ENCODE measurements around the gene ADAMTS12. TPM values are rescaled to one million over a fixed set of nuclear protein-coding genes. Genes with fewer than 3 reads are reported as not detected.
"Not testable (repeated sequence)": the region's sequence is repeated elsewhere in the genome, so short reads cannot be mapped to it uniquely, and the experiment has no call there.

The ADAMTS12 gene
- total RNA-seq, 6 experiments from 2014 or later: 42.2 to 49.7 (median 47.2) TPM

DNA sequence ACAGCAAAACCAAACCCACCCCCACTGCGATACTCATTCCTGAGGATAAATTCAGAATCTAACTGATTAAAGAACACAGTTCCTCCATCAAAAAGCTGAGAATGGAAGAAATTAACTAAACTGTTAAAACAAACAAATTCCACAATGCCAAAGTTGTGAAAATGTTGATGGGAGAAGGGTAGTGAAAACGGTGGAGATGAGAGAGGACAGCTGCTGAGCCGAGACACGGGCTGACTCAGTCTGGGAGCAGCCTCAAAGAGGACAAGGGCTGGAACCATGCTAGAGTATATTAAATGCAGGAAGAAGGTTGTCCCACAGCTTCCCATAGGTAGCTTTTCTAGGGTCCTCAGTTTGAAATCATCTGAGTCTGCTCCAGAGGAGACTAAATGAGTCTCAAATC lies 14.3 kb downstream of the ADAMTS12 start:
- no peaks in the 10 kb centered on the region for H3K27me3 Mint-ChIP-seq (ENCODE audit: insufficient read depth)
- H3K4me3 Mint-ChIP-seq: peak overlapping the region; percentile 63; the same call in 1 of the 2 replicates
- peaks cover 6% of the 10 kb centered on the region; the same call in 1 of the 2 replicates for H3K9me3 Mint-ChIP-seq
- peak overlapping the region; percentile 56; the same call in 1 of the 2 replicates for H3K27ac Mint-ChIP-seq
- peaks cover 24% of the 10 kb centered on the region for H3K4me1 Mint-ChIP-seq (ENCODE audit: low read depth)
- H3K36me3 Mint-ChIP-seq (ENCODE audit: low read depth): peaks cover 60% of the 10 kb centered on the region
- DNase-seq: no peak
- TF ChIP-seq, protein P1, sequence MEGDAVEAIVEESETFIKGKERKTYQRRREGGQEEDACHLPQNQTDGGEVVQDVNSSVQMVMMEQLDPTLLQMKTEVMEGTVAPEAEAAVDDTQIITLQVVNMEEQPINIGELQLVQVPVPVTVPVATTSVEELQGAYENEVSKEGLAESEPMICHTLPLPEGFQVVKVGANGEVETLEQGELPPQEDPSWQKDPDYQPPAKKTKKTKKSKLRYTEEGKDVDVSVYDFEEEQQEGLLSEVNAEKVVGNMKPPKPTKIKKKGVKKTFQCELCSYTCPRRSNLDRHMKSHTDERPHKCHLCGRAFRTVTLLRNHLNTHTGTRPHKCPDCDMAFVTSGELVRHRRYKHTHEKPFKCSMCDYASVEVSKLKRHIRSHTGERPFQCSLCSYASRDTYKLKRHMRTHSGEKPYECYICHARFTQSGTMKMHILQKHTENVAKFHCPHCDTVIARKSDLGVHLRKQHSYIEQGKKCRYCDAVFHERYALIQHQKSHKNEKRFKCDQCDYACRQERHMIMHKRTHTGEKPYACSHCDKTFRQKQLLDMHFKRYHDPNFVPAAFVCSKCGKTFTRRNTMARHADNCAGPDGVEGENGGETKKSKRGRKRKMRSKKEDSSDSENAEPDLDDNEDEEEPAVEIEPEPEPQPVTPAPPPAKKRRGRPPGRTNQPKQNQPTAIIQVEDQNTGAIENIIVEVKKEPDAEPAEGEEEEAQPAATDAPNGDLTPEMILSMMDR (IDR thresholded peaks at IDR 0.05): no peak

DNA sequence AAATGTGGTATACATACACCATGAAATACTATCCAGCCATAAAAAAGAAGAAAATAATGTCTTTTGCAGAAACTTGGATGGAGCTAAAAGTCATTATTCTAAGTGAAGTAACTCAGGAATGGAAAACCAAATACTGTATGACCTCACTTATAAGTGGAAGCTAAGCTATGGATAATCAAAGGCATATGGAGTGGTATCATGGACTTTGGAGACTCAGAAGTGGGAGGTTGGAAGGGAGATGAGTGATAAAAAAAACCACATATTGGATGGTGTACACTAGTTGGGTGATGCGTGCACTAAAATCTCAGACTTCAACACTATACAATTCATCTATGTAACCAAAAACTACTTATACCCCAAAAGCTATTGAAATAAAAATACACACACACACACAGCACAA lies 24.5 kb downstream of the ADAMTS12 start:
- Mint-ChIP-seq H3K4me1 (ENCODE audit: low read depth) (peaks cover 43% of the 10 kb centered on the region), H3K9me3 (peaks cover 29% of the 10 kb centered on the region), H3K4me3 (no peak overlapping the region), H3K36me3 (ENCODE audit: low read depth) (peaks cover 68% of the 10 kb centered on the region), H3K27me3 (ENCODE audit: insufficient read depth) (no peaks in the 10 kb centered on the region), H3K27ac (no peak overlapping the region; the same call in 1 of the 2 replicates)
- no peak for DNase-seq
- TF ChIP-seq, protein P1 (IDR thresholded peaks at IDR 0.05): no peak

DNA sequence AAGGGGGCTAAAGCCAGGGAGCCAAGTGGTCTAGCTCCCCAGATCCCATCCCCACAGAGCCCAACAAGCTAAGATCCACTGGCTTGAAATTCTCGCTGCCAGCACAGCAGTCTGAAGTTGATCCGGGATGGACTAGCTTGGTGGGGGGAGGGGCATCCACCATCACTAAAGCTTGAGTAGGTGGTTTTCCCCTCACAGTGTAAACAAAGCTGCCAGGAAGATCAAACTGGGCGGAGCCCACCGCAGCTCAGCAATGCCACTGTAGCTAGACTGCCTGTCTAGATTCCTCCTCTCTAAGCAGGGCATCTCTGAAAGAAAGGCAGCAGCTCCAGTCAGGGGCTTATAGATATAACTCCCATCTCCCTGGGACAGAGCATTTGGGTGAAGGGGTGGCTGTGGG lies 32.6 kb downstream of the ADAMTS12 start:
- not testable (repeated sequence) for DNase-seq; H3K9me3 Mint-ChIP-seq; H3K27me3 Mint-ChIP-seq (ENCODE audit: insufficient read depth); H3K27ac Mint-ChIP-seq; H3K4me3 Mint-ChIP-seq
- H3K4me1 Mint-ChIP-seq (ENCODE audit: low read depth): peaks cover 77% of the 10 kb centered on the region
- H3K36me3 Mint-ChIP-seq (ENCODE audit: low read depth): peaks cover 18% of the 10 kb centered on the region

DNA sequence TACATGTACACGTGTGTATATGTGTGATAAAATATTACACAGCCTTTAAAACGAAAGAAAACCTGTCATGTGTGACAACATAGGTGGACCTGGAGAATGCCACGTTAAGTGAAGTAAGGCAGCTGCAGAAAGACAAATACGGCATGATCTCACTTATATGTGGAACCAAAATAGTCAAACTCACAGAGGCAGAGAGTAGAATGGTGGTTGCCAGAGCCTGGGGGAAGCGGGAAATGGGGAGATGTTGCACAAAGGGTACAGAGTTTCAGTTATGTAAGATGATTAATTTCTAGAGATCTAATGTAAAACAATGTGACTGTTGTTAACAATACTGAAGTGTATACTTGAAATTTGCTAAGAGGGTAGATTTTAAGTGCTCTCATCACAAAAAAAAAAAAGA lies 34.8 kb downstream of the ADAMTS12 start:
- Mint-ChIP-seq H3K9me3 (no peaks in the 10 kb centered on the region), H3K27ac (no peak overlapping the region), H3K4me1 (ENCODE audit: low read depth) (peaks cover 82% of the 10 kb centered on the region), H3K27me3 (ENCODE audit: insufficient read depth) (no peaks in the 10 kb centered on the region), H3K36me3 (ENCODE audit: low read depth) (peaks cover 10% of the 10 kb centered on the region), H3K4me3 (no peak overlapping the region)
- TF ChIP-seq, protein P1 (IDR thresholded peaks at IDR 0.05): no peak
- DNase-seq: no peak

DNA sequence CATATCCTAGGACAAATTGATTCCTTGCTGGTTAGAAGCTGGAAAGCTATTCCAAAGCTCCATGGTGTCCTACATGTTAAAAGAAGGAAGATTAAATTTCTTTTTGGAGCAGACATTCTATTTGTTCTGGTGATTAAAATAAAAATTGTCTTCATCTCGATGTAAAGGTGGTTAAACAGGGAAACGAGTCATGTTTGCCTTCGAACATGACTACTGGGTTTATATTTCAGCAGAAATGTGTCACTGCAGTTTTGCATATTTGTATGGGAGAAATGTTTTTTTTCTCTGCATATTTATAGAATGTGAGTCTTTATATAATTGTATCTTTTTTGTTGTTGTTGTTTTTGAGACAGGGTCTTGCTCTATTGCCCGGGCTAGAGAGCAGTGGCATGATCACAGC lies 36.4 kb downstream of the ADAMTS12 start:
- peaks cover 10% of the 10 kb centered on the region for H3K36me3 Mint-ChIP-seq (ENCODE audit: low read depth)
- H3K27me3 Mint-ChIP-seq (ENCODE audit: insufficient read depth): no peaks in the 10 kb centered on the region
- DNase-seq: no peak
- peak overlapping the region; percentile 88 for H3K27ac Mint-ChIP-seq
- H3K4me3 Mint-ChIP-seq: peak overlapping the region; percentile 76
- no peaks in the 10 kb centered on the region for H3K9me3 Mint-ChIP-seq
- H3K4me1 Mint-ChIP-seq (ENCODE audit: low read depth): peaks cover 87% of the 10 kb centered on the region
- TF ChIP-seq, protein P1 (IDR thresholded peaks at IDR 0.05): no peak

DNA sequence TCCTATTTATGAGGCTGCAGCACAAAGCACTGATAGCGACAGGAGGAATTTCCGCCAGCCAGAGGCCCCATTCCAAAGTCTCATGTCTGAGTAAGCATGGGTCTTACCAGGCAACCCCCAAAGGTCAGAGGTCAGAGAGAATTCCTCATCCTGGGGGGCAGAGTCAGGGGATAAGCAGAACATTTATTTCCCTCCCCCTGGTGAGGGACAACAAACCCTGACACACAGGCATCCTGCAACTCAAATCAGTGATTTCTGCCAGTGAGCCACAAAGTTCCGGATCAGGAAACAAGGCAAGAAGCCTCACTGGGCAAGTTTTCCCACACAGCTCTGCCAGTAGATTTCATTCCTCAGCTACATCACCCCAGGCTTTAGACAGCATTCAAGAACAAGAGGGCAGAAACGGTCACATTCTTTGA lies 37.0 kb downstream of the ADAMTS12 start:
- no peaks in the 10 kb centered on the region for H3K9me3 Mint-ChIP-seq
- peak overlapping the region; percentile 88 for H3K27ac Mint-ChIP-seq
- peaks cover 10% of the 10 kb centered on the region for H3K36me3 Mint-ChIP-seq (ENCODE audit: low read depth)
- H3K27me3 Mint-ChIP-seq (ENCODE audit: insufficient read depth): no peaks in the 10 kb centered on the region
- H3K4me3 Mint-ChIP-seq: peak overlapping the region; percentile 76
- TF ChIP-seq, protein P1 (IDR thresholded peaks at IDR 0.05): no peak
- peaks cover 90% of the 10 kb centered on the region for H3K4me1 Mint-ChIP-seq (ENCODE audit: low read depth)
- peak; percentile 70 for DNase-seq
